ENCODE data around the gene WDR31. TPM values are rescaled to one million over a fixed set of nuclear protein-coding genes. Genes with fewer than 3 reads are reported as not detected.

Gene WDR31
- total and polyA plus RNA-seq, 4 donors: 1.8 to 7.0 (median 4.0) TPM

DNA sequence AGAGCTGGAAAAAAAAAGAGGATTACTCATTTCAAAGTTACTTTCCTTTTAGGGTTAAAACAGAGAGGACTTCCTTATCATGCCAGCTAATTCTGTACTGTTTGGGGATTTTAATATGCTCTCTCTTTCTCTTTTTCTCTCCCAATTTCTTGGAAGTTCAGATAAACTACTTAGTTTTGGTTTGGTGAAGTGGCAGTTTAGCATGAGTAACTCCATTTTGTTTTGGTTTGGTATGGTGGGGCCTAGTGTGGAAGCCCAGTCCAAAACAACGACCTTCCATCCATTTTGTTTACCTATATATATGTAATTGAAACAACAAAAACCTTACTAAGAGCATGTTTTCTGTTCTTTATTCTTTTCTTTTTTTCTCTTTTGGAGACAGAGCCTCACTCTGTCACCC is 5.6 kb upstream of the WDR31 start:
- ATAC-seq (ENCODE audit: insufficient read depth, low FRiP score) (no peak), DNase-seq (no peak)
- Histone ChIP-seq H3K9ac (ENCODE audit: insufficient read depth in 1 of 2, low read length in 2 of 2) (no peak overlapping the region), H3K27ac (ENCODE audit: low read depth in 1 of 2, low read length in 1 of 2) (no peak overlapping the region), H3K4me1 (ENCODE audit: control insufficient read depth in 5 of 5, insufficient read depth in 5 of 5, low read length in 5 of 5) (peaks cover 0 to 11% (median 4%) of the 10 kb centered on the region in 5 donors), H3K36me3 (ENCODE audit: control insufficient read depth in 4 of 4, insufficient read depth in 4 of 4, low read length in 4 of 4) (no peaks in the 10 kb centered on the region), H3K9me3 (ENCODE audit: control insufficient read depth in 4 of 4, insufficient read depth in 3 of 4, low read length in 3 of 4) (no peaks in the 10 kb centered on the region), H3K27me3 (ENCODE audit: control insufficient read depth in 3 of 3, insufficient read depth in 3 of 3, low read length in 2 of 3) (peaks cover 0 to 21% (median 16%) of the 10 kb centered on the region in 3 donors), H3K4me3 (no peak overlapping the region)
- WGBS, 2 donors: 0 to 40% methylated on average over 1 of the region's 1 CpG
- TF ChIP-seq, protein P1, sequence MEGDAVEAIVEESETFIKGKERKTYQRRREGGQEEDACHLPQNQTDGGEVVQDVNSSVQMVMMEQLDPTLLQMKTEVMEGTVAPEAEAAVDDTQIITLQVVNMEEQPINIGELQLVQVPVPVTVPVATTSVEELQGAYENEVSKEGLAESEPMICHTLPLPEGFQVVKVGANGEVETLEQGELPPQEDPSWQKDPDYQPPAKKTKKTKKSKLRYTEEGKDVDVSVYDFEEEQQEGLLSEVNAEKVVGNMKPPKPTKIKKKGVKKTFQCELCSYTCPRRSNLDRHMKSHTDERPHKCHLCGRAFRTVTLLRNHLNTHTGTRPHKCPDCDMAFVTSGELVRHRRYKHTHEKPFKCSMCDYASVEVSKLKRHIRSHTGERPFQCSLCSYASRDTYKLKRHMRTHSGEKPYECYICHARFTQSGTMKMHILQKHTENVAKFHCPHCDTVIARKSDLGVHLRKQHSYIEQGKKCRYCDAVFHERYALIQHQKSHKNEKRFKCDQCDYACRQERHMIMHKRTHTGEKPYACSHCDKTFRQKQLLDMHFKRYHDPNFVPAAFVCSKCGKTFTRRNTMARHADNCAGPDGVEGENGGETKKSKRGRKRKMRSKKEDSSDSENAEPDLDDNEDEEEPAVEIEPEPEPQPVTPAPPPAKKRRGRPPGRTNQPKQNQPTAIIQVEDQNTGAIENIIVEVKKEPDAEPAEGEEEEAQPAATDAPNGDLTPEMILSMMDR (IDR thresholded peaks at IDR 0.05; ENCODE audit: control extremely low read depth, extremely low read depth): no peak

DNA sequence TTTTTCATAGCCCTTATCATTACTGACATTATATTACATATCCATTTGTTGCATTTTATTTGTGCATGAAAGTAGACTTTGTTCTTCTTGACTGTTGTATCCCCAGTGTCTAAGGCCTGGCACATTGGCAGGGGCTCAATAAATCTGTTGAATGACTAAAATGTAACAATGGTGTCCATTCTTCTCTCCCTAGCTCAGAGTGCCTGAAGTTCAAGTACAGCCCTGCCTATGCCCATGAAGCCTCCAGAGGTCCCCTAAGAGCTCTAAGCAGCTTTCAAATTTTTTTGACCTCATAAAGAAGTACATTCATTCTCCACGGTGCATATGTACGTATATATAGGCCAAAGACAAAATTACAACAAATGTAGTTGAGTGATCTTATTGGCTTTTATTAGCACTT is 5.1 kb upstream of the WDR31 start:
- H3K4me1 ChIP-seq (ENCODE audit: control insufficient read depth in 5 of 5, insufficient read depth in 5 of 5, low read length in 5 of 5): peaks cover 0 to 11% (median 4%) of the 10 kb centered on the region in 5 donors
- DNase-seq: peak in 1 of 3 donors; percentile 15
- H3K9me3 ChIP-seq (ENCODE audit: control insufficient read depth in 4 of 4, insufficient read depth in 3 of 4, low read length in 3 of 4): no peaks in the 10 kb centered on the region
- H3K36me3 ChIP-seq (ENCODE audit: control insufficient read depth in 4 of 4, insufficient read depth in 4 of 4, low read length in 4 of 4): no peaks in the 10 kb centered on the region
- peaks cover 0 to 16% (median 12%) of the 10 kb centered on the region in 3 donors for H3K27me3 ChIP-seq (ENCODE audit: control insufficient read depth in 3 of 3, insufficient read depth in 3 of 3, low read length in 2 of 3)
- no peak for ATAC-seq (ENCODE audit: insufficient read depth, low FRiP score)
- no peak overlapping the region for H3K9ac ChIP-seq (ENCODE audit: insufficient read depth in 1 of 2, low read length in 2 of 2)
- 79 to 83% methylated on average over 2 of the region's 2 CpGs for whole genome bisulfite sequencing, 2 donors
- TF ChIP-seq, protein P1 (IDR thresholded peaks at IDR 0.05; ENCODE audit: control extremely low read depth, extremely low read depth): no peak
- peak overlapping the region in 1 of 2 donors; percentile 76 for H3K27ac ChIP-seq (ENCODE audit: low read depth in 1 of 2, low read length in 1 of 2)
- no peak overlapping the region for H3K4me3 ChIP-seq

DNA sequence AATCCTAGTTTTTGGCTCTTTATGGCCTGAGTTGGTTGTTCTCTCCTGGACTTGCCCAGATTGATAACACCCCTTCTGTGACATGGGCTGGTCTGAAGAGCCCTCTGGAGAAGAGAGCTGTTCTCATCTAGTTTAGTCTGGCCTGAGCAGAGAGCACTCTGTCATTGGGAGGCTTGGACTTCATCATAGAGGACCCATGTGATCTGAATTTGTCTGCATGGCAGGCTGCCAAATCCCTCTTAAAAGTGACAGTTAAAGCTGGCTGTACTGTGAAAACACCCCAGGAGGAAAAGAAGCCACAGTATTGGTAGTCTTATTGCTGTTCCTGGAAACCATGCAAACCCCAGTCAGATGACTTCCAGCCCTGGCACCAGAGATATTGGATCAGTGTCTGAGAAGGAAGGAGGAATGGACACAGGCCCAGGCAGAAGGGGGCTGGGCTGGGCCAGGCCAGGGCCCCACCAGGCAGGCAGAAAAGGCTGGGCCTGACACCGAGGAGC is 3.7 kb upstream of the WDR31 start:
- Histone ChIP-seq H3K9ac (ENCODE audit: insufficient read depth in 1 of 2, low read length in 2 of 2) (peak overlapping the region in 1 of 2 donors; percentile 42), H3K36me3 (ENCODE audit: control insufficient read depth in 4 of 4, insufficient read depth in 4 of 4, low read length in 4 of 4) (no peaks in the 10 kb centered on the region), H3K4me1 (ENCODE audit: control insufficient read depth in 5 of 5, insufficient read depth in 5 of 5, low read length in 5 of 5) (peaks cover 0 to 14% (median 1%) of the 10 kb centered on the region in 5 donors), H3K4me3 (no peak overlapping the region), H3K27ac (ENCODE audit: low read depth in 1 of 2, low read length in 1 of 2) (peak overlapping the region; percentile 79 to 80), H3K27me3 (ENCODE audit: control insufficient read depth in 3 of 3, insufficient read depth in 3 of 3, low read length in 2 of 3) (peaks cover 0 to 6% (median 3%) of the 10 kb centered on the region in 3 donors), H3K9me3 (ENCODE audit: control insufficient read depth in 4 of 4, insufficient read depth in 3 of 4, low read length in 3 of 4) (no peaks in the 10 kb centered on the region)
- peak; percentile 94 to 99 (median 97) for DNase-seq
- 23 to 25% methylated on average over 1 of the region's 1 CpG for WGBS, 2 donors
- TF ChIP-seq, protein P1 (IDR thresholded peaks at IDR 0.05; ENCODE audit: control extremely low read depth, extremely low read depth): no peak
- peak; percentile 21 for ATAC-seq (ENCODE audit: insufficient read depth, low FRiP score)
